Ovary (tissue), 3 donors: ENCODE results near the gene C9orf78.

Experiments
- EP300 ChIP-seq: sonication (generic); formaldehyde crosslinking; IDR thresholded peaks from one replicate; pipeline ENCODE4 v1.6.1; 2017; ENCODE audit warnings: antibody characterized with exemption
- POLR2A ChIP-seq: fragments of 450-650 bp; IDR thresholded peaks from one replicate; pipeline ENCODE4 v1.6.1; 2017; ENCODE audit warnings: antibody characterized with exemption, mild to moderate bottlenecking, moderate library complexity
- TF ChIP-seq, protein P1 (sequence below), 3 donors: fragments of 450-650 bp in 2 of 3; fragments of 200-600 bp in 1 of 3; IDR thresholded peaks; one replicate each; pipeline versions ENCODE4 v1.5.1 to v1.8.0; 2016 to 2022; ENCODE audit warnings: antibody characterized with exemption in 3 of 3, mild to moderate bottlenecking in 1 of 3
- donor health status: DM: no; HTN: no; CAD: no.

DNA sequence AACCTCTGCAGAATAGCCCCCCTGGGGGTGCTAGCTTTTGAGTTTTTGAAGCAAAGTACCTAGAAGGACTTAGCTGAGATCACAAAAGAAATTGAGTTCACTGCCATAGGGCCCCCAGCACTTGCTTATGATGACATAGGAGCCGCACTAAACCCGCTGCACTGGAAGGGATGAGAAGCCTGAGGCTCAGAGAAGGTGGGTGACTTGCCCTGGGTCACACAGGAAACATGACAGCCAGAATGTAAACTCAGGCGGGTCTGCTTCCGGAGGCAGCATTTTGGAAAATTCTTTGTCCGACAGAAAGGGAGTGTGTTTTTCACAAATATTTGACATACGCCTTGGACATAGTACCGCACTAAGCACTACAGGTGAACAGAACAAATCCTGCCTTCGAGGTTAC, 40.5 kb downstream of the C9orf78 start:
- TF ChIP-seq, protein P1, sequence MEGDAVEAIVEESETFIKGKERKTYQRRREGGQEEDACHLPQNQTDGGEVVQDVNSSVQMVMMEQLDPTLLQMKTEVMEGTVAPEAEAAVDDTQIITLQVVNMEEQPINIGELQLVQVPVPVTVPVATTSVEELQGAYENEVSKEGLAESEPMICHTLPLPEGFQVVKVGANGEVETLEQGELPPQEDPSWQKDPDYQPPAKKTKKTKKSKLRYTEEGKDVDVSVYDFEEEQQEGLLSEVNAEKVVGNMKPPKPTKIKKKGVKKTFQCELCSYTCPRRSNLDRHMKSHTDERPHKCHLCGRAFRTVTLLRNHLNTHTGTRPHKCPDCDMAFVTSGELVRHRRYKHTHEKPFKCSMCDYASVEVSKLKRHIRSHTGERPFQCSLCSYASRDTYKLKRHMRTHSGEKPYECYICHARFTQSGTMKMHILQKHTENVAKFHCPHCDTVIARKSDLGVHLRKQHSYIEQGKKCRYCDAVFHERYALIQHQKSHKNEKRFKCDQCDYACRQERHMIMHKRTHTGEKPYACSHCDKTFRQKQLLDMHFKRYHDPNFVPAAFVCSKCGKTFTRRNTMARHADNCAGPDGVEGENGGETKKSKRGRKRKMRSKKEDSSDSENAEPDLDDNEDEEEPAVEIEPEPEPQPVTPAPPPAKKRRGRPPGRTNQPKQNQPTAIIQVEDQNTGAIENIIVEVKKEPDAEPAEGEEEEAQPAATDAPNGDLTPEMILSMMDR (IDR thresholded peaks at IDR 0.05): no peak
- TF ChIP-seq POLR2A: no peak
- no peak for TF ChIP-seq EP300
